Glomerular endothelial cell (primary cell): ENCODE data around the gene RHNO1. TPM values are rescaled to one million over a fixed set of nuclear protein-coding genes. Genes with fewer than 3 reads are reported as not detected.

ENCODE experiments used
- DNase-seq: peaks from one replicate; pipeline ENCODE4 v3.0.0-alpha.2; 2011; ENCODE audit warnings: low read depth, low spot score; ENCODE audit errors: extremely low read depth
- total RNA-seq: library from RNA; depleted of rRNA; stranded (reverse); fragments of >200 nt; gene quantifications from 2 replicates; pipeline ENCODE4 v1.2.3, GENCODE V29; 2015

The RHNO1 gene
- 23.1 and 27.2 TPM in 2 replicates for total RNA-seq

GRCh38 chr12:2877047-2877952, at the start of gene RHNO1, which contains the start of gene FOXM1:
Gene RHNO1, plus strand, starts transcription at chr12:2877223. Its CDS starts 8,144 bp downstream, at chr12:2885367.
Gene FOXM1, minus strand, starts transcription at chr12:2877174. Its CDS starts 2,696 bp downstream, at chr12:2874478.
- DNase-seq: no peak

- no peak for DNase-seq
Measured at GRCh38 chr12:2829275-2829674, 47.7 kb upstream of the RHNO1 start.

GRCh38 chr12:2832550-2833127, 44.4 kb upstream of the RHNO1 start:
- no peak for DNase-seq

- no peak for DNase-seq
Measured at GRCh38 chr12:2833327-2833726, 43.7 kb upstream of the RHNO1 start.

- DNase-seq: no peak
Measured at GRCh38 chr12:2833810-2834209, 43.2 kb upstream of the RHNO1 start.

- DNase-seq: no peak
Measured at GRCh38 chr12:2834581-2835491, 42.2 kb upstream of the RHNO1 start, which contains the start of gene NRIP2. Gene NRIP2, minus strand, starts transcription at chr12:2835035. Its CDS starts 52 bp downstream, at chr12:2834983.

GRCh38 chr12:2835691-2836403, 41.2 kb upstream of the RHNO1 start:
- no peak for DNase-seq

GRCh38 chr12:2836574-2836973, 40.4 kb upstream of the RHNO1 start:
- DNase-seq: no peak

GRCh38 chr12:2841056-2841650, 35.9 kb upstream of the RHNO1 start:
- no peak for DNase-seq

GRCh38 chr12:2842948-2843347, 34.1 kb upstream of the RHNO1 start:
- no peak for DNase-seq

- DNase-seq: no peak
Measured at GRCh38 chr12:2844786-2845185, 32.2 kb upstream of the RHNO1 start.

- peak; percentile 41 for DNase-seq
Measured at GRCh38 chr12:2845280-2845679, 31.7 kb upstream of the RHNO1 start.

- DNase-seq: no peak
Measured at GRCh38 chr12:2851931-2852330, 25.1 kb upstream of the RHNO1 start.

GRCh38 chr12:2853626-2854025, 23.4 kb upstream of the RHNO1 start:
- no peak for DNase-seq

- no peak for DNase-seq
Measured at GRCh38 chr12:2854669-2855453, 22.2 kb upstream of the RHNO1 start.

GRCh38 chr12:2855546-2855945, 21.5 kb upstream of the RHNO1 start:
- no peak for DNase-seq

GRCh38 chr12:2856051-2856450, 21.0 kb upstream of the RHNO1 start:
- no peak for DNase-seq

- no peak for DNase-seq
Measured at GRCh38 chr12:2857021-2857431, 20.0 kb upstream of the RHNO1 start, which contains the start of gene TEX52. Gene TEX52, minus strand, starts transcription at chr12:2857039. Its CDS starts 13 bp downstream, at chr12:2857026.

GRCh38 chr12:2857576-2857975, 19.4 kb upstream of the RHNO1 start:
- no peak for DNase-seq
